ENCODE measurements around the gene RNGTT.

- TF ChIP-seq CTCF (IDR thresholded peaks at IDR 0.05) (no peak), POLR2A (IDR thresholded peaks at IDR 0.05) (no peak), POLR2AphosphoS5 (IDR thresholded peaks at IDR 0.05) (no peak), EP300 (IDR thresholded peaks at IDR 0.05) (no peak)
Observed at GRCh38 chr6:88670369-88670768, 293.0 kb downstream of the RNGTT start.

Data from upper lobe of left lung (tissue), 4 donors.